HG03521 (cell line): Measurements from ENCODE around the gene TCEANC.
"Not testable (repeated sequence)": the region's sequence is repeated elsewhere in the genome, so short reads cannot be mapped to it uniquely, and the experiment has no call there.

ENCODE experiments used
- ATAC-seq: cut with Tn5 transposase; IDR thresholded peaks from one replicate; pipeline ENCODE4 v1.9.1; 2021; ENCODE audit warnings: mild to moderate bottlenecking, moderate library complexity; ENCODE audit not compliant: unreplicated experiment

The TCEANC gene, protein sequence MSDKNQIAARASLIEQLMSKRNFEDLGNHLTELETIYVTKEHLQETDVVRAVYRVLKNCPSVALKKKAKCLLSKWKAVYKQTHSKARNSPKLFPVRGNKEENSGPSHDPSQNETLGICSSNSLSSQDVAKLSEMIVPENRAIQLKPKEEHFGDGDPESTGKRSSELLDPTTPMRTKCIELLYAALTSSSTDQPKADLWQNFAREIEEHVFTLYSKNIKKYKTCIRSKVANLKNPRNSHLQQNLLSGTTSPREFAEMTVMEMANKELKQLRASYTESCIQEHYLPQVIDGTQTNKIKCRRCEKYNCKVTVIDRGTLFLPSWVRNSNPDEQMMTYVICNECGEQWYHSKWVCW

DNA sequence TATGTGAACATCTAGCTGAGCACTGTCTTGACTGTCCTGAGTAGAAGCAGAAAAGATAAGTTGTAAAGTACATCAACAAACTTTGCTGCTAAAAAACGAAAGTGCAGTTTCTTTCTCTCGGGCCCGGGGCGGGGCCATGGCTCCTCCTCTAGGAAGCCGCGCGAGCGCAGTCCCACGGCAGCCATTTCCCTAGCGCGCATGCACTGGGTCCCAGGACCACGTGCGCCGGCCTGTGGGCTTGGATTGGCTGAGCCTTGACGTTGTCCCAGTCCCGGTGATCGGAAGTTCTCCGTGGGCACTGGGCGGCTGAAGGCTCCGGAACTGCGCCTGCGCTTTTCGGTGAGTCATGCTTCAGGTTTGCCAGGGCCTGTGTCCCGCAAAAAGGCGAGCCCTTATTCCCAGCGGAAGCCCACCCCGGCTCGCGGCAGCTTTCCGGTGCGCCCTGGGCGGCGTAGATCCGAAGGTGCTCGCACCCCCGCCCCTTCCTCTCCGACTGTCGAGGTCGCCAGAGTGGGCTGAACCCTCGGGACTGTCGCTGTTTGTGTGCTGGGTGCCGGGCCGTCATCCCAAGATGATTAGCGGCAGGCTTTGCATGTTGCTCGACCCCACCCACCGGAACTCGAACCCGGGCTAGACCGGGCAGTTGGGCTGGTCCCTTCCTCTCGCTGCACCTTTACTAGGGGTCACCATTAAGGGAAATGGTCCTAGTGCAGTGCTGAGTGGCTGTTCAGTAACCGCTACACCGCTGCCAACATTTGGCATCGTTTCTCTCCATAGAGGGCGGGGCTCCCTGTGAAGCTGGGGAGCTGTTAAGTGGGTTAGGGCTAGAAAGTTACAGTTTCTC is at the start of gene TCEANC:
Gene TCEANC (plus strand): TSS at position 292 of the 844 bp plus-strand sequence. CDS start 9,368 bp downstream, outside the sequence.
- ATAC-seq = peak; percentile 92

DNA sequence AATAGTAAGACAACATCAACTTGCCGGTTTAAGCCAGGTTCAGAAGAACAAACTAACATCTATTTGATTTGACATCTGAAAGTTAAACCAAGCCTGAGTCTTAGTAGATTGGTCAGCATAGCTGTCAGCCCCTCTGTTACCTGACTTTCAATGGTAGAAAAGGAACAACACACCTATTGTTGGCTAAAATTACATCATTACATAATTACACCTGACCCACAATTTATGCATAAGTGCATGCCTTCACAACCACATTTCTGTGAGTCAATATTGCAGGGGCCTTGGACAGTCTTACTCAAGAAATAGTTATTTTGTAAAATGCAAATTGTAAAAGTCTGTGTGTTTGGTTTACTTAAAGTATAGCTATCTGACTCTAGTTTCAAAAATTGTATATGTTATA is 47.3 kb upstream of the TCEANC start:
- no peak for ATAC-seq

DNA sequence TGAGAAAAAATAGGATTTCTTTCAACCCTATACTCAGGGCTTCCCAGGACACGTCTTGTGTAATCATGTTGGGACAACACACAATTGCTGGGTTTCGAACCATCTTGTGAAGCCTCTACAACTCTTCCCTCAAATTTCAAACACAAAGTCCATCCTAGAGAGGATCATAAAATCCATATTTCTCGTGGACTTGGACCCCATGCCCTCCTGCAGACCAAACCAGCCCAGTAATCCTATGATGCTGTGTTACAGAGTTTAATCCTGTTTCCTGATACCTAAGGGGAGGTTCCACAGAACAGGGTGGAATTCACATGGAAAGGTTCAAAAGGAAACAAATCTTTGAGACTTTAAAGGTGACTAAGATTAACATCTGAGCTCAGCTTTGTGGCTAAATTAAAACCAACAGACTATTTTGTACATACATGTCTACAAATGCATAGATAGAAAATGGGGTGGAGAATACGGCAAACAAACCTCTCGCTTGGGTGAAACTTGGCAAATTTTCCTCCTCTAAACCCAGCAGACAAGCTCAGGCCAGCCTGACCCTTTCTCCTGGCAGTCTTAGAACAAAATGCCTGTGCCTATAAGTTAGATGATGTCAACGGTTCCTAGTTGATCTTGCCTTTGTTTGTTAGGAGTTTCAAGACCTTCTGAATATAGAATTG is 45.5 kb upstream of the TCEANC start:
- ATAC-seq = no peak

DNA sequence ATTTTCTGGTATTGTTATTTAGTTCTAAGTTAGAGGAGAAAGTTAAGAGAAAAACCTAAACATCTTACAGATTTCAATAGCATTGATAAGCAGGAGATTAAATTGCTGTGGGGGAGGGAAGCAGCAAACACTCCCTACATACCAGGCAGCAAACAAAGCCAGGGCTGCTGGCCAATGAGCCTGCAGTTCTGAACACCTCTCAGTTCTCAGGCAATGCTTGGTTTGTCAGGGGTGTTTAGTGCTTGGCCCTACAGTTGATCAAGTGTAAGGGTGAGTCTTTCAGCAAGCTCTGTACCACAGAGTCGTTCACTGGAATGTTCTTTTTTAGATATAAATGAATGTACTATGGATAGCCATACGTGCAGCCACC is 45.0 kb upstream of the TCEANC start:
- ATAC-seq = no peak

DNA sequence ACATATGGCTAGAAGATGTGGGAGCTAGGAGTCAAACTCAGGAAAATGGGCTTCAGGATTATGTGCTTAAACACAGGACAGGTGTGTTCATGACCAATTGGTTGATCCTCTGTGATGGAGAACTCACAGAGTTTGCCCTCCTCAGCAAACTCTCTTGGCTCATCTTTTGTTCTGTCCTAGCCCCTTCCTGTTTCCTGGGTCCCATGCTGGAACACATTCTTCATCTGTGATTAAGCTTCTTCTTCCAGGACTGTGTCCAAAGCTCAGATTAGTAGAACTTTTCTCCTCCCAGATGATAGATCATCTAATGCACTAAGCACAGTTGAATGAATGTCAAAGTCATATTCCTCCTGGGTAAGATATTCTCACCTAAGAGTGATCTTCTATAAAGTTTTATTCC is 38.8 kb upstream of the TCEANC start:
- no peak for ATAC-seq

DNA sequence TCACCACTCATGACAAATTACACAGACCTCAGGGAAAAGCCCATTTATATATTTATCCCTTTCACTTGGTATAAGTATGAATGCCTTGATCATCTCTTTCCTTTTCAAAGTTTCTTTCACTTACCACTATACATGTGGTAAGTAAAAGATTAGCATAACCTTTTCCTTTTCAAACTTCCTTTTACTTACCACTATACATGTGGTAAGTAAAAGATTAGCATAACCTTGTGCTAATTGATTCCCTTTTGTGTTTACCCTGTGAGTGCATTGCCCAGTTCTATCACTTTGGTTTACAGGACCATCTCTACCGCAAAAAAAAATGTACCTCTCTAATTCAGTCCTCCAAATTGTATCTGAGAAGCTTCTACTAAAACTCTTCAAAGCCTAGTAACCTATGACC is 32.7 kb upstream of the TCEANC start:
- ATAC-seq = no peak

DNA sequence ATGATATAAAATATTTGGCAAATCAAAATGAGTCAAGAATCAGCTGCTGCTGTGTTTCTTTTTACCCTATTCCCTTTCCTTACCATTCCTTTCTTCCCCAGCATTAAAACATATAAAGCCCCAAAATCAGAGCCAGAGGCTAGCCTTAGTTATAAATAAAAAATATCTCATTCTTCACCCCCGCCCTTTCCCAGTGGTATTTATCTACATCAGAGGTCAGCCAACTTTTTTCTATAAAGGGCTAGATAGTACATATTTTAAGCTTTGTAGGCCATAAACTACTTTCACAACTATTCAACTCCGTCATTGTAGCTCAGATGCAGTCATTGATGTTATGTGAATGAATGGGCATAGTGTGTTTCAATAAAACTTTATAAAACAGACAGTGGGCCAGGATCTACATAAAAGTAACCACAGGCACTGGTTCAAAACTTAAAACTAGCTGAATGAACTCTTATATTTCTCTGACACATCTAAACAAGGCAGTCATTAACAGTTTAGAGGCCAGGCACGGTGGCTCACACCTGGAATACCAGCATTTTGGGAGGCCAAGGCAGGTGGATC is 30.5 kb upstream of the TCEANC start:
- ATAC-seq = no peak

DNA sequence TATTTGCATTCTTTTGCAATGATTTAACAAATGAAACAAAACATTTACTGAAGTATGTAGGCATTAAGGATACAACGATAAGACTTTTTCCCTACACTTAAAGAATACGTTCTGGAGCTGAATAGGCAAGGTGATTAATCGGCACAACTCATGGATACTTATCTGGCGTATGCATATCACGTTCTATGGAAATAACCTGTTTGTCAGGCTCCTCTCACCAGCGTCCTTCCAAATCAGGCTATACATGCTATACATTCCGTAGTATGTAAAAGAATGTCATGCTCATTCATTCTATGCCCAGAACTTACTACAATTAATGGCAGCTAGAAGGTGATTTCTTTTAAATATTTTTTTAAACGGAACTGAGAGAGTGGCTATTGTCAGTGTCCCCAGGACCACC is 25.6 kb upstream of the TCEANC start:
- no peak for ATAC-seq

DNA sequence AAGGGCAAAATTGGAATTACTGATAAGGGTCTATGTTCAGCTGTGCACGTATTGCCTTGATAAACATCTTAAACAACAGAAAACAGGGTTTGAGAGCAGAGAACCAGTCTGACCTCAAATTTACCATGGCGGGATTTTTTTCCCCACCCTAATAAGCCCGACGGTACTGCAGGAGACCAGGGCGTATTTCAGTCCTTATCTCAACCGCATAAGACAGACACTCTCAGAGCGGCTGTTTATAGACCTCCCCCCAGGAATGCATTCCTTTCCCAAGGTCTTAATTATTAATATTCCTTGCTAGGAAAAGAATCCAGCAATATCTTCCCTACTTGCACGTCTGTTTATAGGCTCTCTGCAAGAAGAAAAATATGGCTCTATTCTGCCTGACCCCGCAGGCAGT is 15.7 kb upstream of the TCEANC start:
- not testable (repeated sequence) for ATAC-seq

DNA sequence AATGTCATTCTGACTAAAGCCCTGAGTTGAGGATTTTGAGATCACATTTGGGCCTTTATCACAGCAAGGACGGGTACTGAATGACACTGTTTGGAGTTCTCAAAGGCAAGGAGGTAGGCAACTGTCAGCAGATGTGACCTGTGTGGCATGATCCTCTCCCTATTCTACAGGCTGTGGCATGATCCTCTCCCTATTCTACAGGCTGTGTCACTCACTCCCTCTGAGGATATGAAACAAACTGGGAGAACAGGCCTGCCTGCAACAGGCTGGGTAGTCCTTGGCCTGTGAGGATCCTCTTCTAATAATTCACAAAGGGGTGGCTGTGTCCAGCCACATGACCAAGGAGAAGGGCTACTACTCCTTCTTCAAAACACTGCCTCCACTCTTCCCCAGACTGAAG is 14.9 kb upstream of the TCEANC start:
- no peak for ATAC-seq

DNA sequence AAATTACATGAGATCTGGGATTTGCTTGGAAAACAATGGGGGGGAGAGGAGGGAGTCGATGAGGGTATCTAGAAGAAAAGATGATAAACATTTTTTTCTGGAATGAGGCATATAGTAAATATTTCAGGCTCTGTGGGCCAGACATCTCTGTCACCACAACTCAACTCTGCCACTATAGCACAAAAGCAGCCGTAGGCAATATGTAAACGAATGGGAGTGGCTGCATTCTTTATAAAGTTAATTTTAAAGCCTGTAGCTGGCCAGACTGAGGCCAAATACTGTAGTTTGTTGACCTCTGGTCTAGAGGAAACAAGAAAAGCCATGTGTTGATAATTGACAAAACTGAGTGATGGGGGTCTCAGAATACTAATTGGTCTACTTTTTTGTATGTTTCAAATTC is 14.1 kb upstream of the TCEANC start:
- no peak for ATAC-seq

DNA sequence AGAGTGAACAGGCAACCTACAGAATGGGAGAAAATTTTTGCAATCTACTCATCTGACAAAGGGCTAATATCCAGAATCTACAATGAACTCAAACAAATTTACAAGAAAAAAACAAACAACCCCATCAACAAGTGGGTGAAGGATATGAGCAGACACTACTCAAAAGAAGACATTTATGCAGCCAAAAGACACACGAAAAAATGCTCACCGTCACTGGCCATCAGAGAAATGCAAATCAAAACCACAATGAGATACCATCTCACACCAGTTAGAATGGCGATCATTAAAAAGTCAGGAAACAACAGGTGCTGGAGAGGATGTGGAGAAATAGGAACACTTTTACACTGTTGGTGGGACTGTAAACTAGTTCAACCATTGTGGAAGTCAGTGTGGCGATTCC is 11.3 kb upstream of the TCEANC start:
- not testable (repeated sequence) for ATAC-seq

DNA sequence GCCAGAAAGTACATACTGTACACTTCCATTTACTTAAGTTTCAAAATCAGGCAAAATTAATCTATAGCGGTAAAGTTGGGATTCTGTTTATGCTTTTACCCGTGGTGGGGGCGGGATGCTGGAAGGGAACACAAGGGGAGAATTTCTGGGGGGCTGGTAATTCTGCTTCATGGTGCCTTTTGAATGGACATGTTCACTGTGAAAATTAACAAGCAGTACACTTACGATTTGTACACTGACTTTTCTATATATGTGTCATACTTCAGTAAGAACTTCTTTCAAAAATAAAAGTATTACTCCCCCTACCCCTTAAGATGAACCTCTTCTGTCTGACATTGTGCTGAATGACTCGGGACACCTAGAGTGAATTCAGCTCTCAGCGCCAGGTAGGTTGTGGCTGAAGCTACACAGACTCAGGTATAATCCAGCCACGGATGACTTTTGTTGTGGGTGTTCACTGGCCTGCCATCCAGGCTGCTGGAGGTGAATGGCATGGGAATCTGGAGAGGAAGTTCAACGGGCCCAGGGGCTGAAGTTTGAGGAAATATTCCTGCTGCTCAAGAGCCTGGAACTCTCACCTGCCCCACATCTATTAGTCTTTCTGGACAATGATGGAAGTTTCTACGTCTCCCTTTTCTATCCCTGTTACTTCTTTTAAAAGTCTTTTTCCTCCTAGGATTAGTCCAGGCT is 7.3 kb upstream of the TCEANC start:
- ATAC-seq = no peak

DNA sequence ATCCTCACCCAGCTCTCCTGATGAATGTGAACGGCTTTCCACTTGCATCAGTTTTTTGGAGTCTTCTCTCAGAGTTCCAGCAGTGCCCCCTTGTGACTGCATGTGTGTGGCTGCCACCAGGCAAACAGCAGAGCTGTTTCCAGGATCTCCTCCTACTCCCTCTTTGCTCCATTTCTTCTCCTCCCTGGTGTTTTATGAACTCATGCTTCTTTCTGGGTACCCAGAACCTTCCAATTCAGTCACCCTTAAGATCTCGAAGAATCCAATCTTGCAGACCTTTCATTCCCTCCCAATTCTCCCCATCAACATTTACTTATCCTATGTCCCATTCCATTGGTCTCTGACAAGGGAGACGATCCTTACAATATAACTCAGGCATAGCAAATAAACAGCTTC is 6.8 kb upstream of the TCEANC start:
- no peak for ATAC-seq

DNA sequence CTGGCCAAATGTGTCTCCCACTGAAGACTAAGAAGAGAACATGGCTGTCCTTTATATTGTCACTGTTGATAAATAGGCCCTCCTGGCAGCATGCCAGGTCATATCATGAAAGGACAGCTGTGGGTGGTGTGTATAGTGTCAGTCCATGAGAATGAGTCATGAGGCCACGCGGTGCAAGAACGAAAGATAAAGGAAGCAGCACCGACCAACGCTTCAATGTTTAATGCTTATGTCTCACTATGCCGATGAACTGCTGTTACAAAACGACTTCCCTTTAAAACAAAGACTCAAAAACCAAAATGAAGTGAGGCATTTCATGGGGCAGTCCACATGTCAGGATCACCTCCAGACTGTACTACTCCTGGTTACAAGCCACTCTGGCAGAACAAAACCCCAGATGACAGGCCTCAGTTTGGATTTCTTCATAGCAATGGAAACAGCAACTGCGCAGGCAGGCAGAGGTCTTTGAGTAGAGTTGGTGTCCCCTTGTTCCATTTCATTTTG is 5.2 kb upstream of the TCEANC start:
- no peak for ATAC-seq

DNA sequence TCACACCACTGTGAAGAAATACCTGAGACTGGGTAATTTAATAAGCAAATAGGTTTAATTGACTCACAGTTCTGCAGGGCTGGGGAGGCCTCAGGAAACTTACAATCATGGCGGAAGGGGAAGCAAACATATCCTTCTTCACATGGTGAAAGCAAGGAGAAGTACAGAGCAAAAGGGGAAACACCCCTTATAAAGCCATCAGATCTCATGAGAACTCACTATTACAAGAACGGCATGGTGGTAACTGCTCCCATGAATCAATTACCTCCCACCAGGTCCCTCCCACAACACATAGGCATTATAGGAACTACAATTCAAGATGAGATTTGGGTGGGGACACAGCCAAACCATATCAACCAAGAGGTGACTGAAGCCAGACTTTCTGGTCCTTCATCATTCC is 4.6 kb upstream of the TCEANC start:
- not testable (repeated sequence) for ATAC-seq

DNA sequence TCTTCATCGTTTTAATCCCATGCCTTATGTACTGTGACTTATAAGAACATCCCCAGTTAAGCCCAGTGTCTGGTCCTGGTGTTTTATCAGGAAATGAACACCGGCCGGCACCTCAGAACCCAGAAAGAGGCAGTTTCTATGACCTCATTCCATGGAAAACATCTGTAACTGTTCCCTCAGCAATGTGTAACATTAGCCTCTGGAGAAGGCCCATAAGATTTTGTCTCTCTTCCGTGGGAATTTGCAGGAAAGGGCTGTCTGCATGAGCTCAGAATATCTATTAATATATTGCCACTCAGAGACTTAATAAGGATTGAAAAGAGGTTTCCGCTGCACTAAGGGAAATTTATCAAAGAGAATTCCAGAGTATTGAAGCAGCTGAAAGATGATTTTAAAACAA is 3.1 kb upstream of the TCEANC start:
- no peak for ATAC-seq

DNA sequence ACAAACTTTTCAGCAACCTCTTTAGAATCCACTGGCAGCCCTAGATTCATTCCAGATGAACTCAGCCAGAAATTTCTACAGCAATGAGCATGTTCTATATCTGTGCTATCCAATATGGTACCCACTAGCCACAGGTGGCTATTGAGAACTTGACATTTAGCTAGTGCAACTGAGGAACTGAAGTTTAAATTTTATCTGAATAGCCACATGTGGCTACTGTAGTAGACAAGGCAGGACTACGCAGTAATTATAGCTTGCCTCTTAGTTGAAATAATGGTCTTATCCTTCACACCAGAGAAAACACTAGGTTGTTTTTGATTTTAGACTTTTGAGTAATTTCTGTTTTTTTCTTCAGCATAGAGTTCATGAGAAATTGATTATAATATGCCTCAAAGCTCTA is 2.6 kb upstream of the TCEANC start:
- no peak for ATAC-seq

DNA sequence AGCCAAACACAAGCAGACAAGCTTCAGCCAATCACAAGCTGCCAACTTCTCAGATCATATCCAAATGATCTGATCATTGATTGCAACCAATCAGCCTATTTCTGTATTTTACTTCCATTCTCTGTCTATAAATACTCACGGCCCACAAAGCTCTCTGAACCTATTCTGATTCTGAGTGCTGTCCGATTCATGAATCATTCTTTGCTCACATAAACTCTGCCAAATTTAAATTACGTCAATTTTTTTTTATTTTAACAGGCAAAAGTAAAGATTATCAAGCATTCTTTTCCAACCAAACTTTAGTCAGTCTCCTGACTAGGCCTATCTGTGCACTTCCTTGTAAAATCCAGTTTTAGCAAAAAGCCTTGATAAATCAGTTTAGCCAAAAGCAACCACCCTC is 1.8 kb upstream of the TCEANC start:
- ATAC-seq = no peak

DNA sequence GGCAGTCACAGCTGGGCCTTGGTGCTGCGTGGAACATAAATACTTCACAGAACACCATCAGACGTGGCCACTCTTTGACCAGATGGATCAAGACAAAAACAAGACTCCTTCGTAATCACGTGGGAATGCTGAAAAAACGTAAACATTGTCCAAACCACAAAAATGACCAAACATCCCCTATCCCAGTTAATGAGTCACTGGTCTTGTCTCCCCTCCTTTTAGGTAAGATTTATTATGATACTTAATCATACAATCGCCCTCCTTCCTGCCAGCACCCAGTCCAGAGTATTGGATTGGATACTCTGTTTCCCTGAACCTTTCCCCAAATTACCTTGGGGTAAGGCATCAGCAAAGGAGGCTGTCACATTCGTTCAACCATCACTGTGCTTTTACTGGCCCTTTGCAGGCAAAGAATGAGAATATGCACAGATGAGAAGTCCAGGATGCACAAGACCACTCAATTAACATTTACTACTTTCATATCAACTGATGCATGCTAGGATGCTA is 601 bp upstream of the TCEANC start:
- ATAC-seq = no peak
